GM12875 (cell line): ENCODE measurements around the gene PAX4.
"Not testable (repeated sequence)": the region's sequence is repeated elsewhere in the genome, so short reads cannot be mapped to it uniquely, and the experiment has no call there.

Source experiments
- H3K4me3 ChIP-seq: one replicate; pipeline ENCODE4 v1.5.1; 2011; ENCODE audit warnings: low read depth, low read length, control low read depth
- TF ChIP-seq, protein P1 (sequence below): IDR thresholded peaks from 2 replicates; pipeline ENCODE4 v1.5.1; 2011; ENCODE audit warnings: low read depth, mild to moderate bottlenecking, control low read depth, inconsistent platforms, low read length, moderate library complexity, borderline replicate concordance; ENCODE audit not compliant: insufficient read depth

The PAX4 gene

GRCh38 chr7:127578036-127578684 is 39.8 kb downstream of the PAX4 start:
- H3K4me3 ChIP-seq: no peak overlapping the region
- TF ChIP-seq, protein P1, sequence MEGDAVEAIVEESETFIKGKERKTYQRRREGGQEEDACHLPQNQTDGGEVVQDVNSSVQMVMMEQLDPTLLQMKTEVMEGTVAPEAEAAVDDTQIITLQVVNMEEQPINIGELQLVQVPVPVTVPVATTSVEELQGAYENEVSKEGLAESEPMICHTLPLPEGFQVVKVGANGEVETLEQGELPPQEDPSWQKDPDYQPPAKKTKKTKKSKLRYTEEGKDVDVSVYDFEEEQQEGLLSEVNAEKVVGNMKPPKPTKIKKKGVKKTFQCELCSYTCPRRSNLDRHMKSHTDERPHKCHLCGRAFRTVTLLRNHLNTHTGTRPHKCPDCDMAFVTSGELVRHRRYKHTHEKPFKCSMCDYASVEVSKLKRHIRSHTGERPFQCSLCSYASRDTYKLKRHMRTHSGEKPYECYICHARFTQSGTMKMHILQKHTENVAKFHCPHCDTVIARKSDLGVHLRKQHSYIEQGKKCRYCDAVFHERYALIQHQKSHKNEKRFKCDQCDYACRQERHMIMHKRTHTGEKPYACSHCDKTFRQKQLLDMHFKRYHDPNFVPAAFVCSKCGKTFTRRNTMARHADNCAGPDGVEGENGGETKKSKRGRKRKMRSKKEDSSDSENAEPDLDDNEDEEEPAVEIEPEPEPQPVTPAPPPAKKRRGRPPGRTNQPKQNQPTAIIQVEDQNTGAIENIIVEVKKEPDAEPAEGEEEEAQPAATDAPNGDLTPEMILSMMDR: no peak

DNA sequence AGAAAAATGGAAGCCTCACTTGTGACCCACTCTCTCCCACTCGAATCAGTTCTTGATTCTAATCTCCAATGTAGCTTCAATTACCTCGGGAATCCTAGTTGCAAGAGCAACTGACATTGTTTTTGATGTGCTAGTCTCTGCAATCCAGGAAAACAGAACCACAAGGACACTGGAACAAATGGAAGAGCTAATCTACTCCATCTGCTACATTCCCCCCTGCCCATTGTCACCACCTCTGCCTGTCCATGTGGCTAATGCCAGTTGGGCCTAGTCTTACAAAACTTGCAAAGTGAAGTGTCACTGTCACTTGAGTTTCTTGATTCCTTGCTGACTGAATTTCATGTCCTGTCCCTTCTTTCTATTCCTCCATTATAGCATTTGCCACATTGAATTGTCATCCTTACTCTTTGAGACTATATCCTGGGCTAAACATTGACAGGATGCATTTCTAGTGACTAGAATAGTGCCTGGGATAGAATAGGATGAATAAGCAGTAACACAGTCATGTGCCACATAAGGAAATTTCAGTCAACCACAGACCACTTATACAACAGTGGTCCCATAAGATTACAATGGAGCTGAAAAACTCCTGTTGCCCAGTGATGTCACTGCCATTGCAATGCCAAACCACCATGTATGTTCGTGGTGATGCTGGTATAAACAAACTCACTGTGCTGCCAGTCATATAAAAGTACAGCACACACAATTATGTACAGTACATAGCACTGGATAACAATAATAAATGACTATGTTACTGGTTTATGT is 46.0 kb downstream of the PAX4 start:
- no peak overlapping the region for H3K4me3 ChIP-seq
- TF ChIP-seq, protein P1: no peak

- not testable (repeated sequence) for H3K4me3 ChIP-seq
Measured at GRCh38 chr7:127568034-127568433, 49.9 kb downstream of the PAX4 start.

DNA sequence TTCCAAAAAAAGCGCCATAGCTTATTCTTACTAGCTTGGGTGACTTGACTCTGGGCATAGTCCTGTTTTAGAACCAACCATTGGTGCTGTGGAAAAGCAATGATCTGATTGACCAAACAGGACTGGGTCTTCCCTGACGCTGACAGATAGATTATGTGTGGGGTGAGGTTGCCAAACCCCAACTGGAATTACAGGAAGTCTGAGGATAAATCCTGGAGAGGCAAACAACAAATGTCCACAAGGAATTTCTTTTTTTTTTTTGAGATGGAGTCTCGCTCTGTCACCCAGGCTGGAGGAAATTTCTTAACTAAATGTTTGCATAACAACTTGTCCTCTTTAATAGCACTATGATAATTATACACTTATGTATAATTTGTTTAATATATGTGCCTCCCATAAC is 51.7 kb downstream of the PAX4 start:
- no peak overlapping the region for H3K4me3 ChIP-seq
- TF ChIP-seq, protein P1: no peak
